Activated CD8-positive, alpha-beta T cell treated with anti-CD3 and anti-CD28 coated beads for 36 hours (primary cell): Measurements from ENCODE around the gene STIMATE. TPM values are rescaled to one million over a fixed set of nuclear protein-coding genes. Genes with fewer than 3 reads are reported as not detected.

Source experiments
- ATAC-seq: fragments of 200-7000 bp; cut with Tn5 transposase; one replicate; pipeline ENCODE4 v1.10.0; 2021; ENCODE audit warnings: mild to moderate bottlenecking, moderate library complexity
- CTCF ChIA-PET: fragments of 350-600 bp; sonication (Branson Sonifier 250); formaldehyde crosslinking; loops from one replicate; lab custom pipeline; 2021; ENCODE audit warnings: antibody characterized with exemption; lab: Charles Lee
- POLR2A ChIA-PET: fragments of 350-600 bp; sonication (Branson Sonifier 250); formaldehyde crosslinking; loops from one replicate; lab custom pipeline; 2021; ENCODE audit warnings: antibody characterized with exemption; lab: Charles Lee
- DNase-seq: peaks from one replicate; pipeline ENCODE4 v3.0.0-alpha.2; 2020
- H3K27ac Mint-ChIP-seq: one replicate; pipeline ENCODE4 v1.8.0; 2021; ENCODE audit warnings: mild to moderate bottlenecking, mixed read lengths
- H3K27me3 Mint-ChIP-seq: one replicate; pipeline ENCODE4 v1.8.0; 2021; ENCODE audit warnings: mixed read lengths
- H3K36me3 Mint-ChIP-seq: one replicate; pipeline ENCODE4 v1.8.0; 2021; ENCODE audit warnings: low read depth, mixed read lengths
- H3K4me1 Mint-ChIP-seq: one replicate; pipeline ENCODE4 v1.8.0; 2021; ENCODE audit warnings: low read depth, mixed read lengths
- H3K4me3 Mint-ChIP-seq: one replicate; pipeline ENCODE4 v1.8.0; 2021; ENCODE audit warnings: mild to moderate bottlenecking, moderate library complexity, mixed read lengths
- H3K9me3 Mint-ChIP-seq: one replicate; pipeline ENCODE4 v1.8.0; 2021; ENCODE audit warnings: mixed read lengths
- CTCF ChIP-seq: fragments of 200-600 bp; IDR thresholded peaks from one replicate; pipeline ENCODE4 v1.8.0; 2022; ENCODE audit warnings: antibody characterized with exemption, mild to moderate bottlenecking
- intact Hi-C: fragments of 100-400 bp; cut with micrococcal nuclease; formaldehyde crosslinking; loops from one replicate; pipeline ENCODE4 v1.10.0; 2022
- total RNA-seq, 2 experiments: library from RNA; stranded (reverse); gene quantifications; one replicate each; pipeline ENCODE4 v1.2.3, GENCODE V29; 2021

The STIMATE gene
- total RNA-seq, 2 experiments from 2014 or later = 17.3 to 18.3 TPM

- POLR2A ChIA-PET = no interaction called here
- Mint-ChIP-seq H3K27ac (no peak overlapping the region), H3K4me1 (no peaks in the 10 kb centered on the region), H3K27me3 (no peaks in the 10 kb centered on the region), H3K4me3 (no peak overlapping the region), H3K36me3 (no peaks in the 10 kb centered on the region), H3K9me3 (no peaks in the 10 kb centered on the region)
- TF ChIP-seq CTCF = no peak
- intact Hi-C loops = loop anchor here (2.0 kb wide), 1 partner anchor 223 kb away; no protein-coding TSS in a partner anchor
- CTCF ChIA-PET = interaction anchor here (1.0 to 3.6 kb wide), 3 partner anchors 8 to 29 kb away, joined by 3 to 11 read pairs (median 8); no protein-coding TSS in a partner anchor
- DNase-seq (no peak), ATAC-seq (no peak)
Measured at GRCh38 chr3:52849656-52850055, 47.7 kb downstream of the STIMATE start.

- no peak overlapping the region for H3K27ac Mint-ChIP-seq
- intact Hi-C loops = no loop called here
- POLR2A ChIA-PET = no interaction called here
Measured at GRCh38 chr3:52848617-52849016, 48.7 kb downstream of the STIMATE start.

GRCh38 chr3:52847726-52848125, 49.6 kb downstream of the STIMATE start:
- Mint-ChIP-seq H3K27ac (no peak overlapping the region), H3K36me3 (peaks cover 2% of the 10 kb centered on the region), H3K9me3 (no peaks in the 10 kb centered on the region), H3K4me3 (no peak overlapping the region), H3K27me3 (no peaks in the 10 kb centered on the region), H3K4me1 (no peaks in the 10 kb centered on the region)
- DNase-seq (no peak), ATAC-seq (no peak)
- POLR2A ChIA-PET = no interaction called here
- no peak for TF ChIP-seq CTCF
- intact Hi-C loops = no loop called here
- CTCF ChIA-PET = interaction anchor here (1.2 to 3.6 kb wide), 5 partner anchors 10 to 138 kb away, joined by 3 to 11 read pairs (median 5); no protein-coding TSS in a partner anchor

More at GRCh38 chr3:52848617-52849016, 48.7 kb downstream of the STIMATE start:
- DNase-seq = no peak
- ATAC-seq = no peak
- no peak overlapping the region for H3K4me3 Mint-ChIP-seq
- H3K36me3 Mint-ChIP-seq = peaks cover 2% of the 10 kb centered on the region
- CTCF ChIA-PET = interaction anchor here (0.9 to 3.6 kb wide), 6 partner anchors 11 to 139 kb away, joined by 3 to 11 read pairs (median 4); no protein-coding TSS in a partner anchor
- TF ChIP-seq CTCF = no peak
- H3K4me1 Mint-ChIP-seq = no peaks in the 10 kb centered on the region
- no peaks in the 10 kb centered on the region for H3K27me3 Mint-ChIP-seq
- H3K9me3 Mint-ChIP-seq = no peaks in the 10 kb centered on the region

- POLR2A ChIA-PET = no interaction called here
- H3K27me3 Mint-ChIP-seq = no peaks in the 10 kb centered on the region
- intact Hi-C loops = no loop called here
- TF ChIP-seq CTCF = no peak
- peaks cover 2% of the 10 kb centered on the region for H3K36me3 Mint-ChIP-seq
- DNase-seq (no peak), ATAC-seq (no peak)
- no peaks in the 10 kb centered on the region for H3K4me1 Mint-ChIP-seq
- H3K27ac Mint-ChIP-seq = no peak overlapping the region
- H3K4me3 Mint-ChIP-seq = no peak overlapping the region
- CTCF ChIA-PET = interaction anchor here (1.6 to 3.6 kb wide), 3 partner anchors 27 to 139 kb away, joined by 3 to 11 read pairs (median 3); no protein-coding TSS in a partner anchor
- H3K9me3 Mint-ChIP-seq = no peaks in the 10 kb centered on the region
Measured at GRCh38 chr3:52847241-52847640, 50.1 kb downstream of the STIMATE start.

GRCh38 chr3:52846432-52846965, 50.8 kb downstream of the STIMATE start:
- Mint-ChIP-seq H3K27ac (no peak overlapping the region), H3K9me3 (no peaks in the 10 kb centered on the region), H3K4me1 (no peaks in the 10 kb centered on the region), H3K27me3 (no peaks in the 10 kb centered on the region), H3K36me3 (peaks cover 2% of the 10 kb centered on the region), H3K4me3 (no peak overlapping the region)
- no peak for TF ChIP-seq CTCF
- ATAC-seq (no peak), DNase-seq (no peak)
- intact Hi-C loops = no loop called here
- ChIA-PET CTCF (interaction anchor here (0.6 to 3.6 kb wide), 14 partner anchors 9 to 349 kb away, joined by 3 to 11 read pairs (median 3); no protein-coding TSS in a partner anchor), POLR2A (interaction anchor here (0.6 kb wide), 1 partner anchor 75 kb away, joined by 3 read pairs; no protein-coding TSS in a partner anchor)
